ENCODE data around the gene ERO1B.

ERO1B gene

GRCh38 chr1:236172041-236172579 lies 109.6 kb downstream of the ERO1B start:
- Histone ChIP-seq H3K4me2 (ENCODE audit: low read length) (no peak overlapping the region), H3K36me3 (ENCODE audit: insufficient read depth, low read length) (peaks cover 16% of the 10 kb centered on the region; the same call in 1 of the 2 replicates), H3F3A (ENCODE audit: insufficient read depth, low read length) (no peaks in the 10 kb centered on the region; the same call in 1 of the 2 replicates), H3K27me3 (ENCODE audit: insufficient read depth, low read length) (no peaks in the 10 kb centered on the region), H3K27ac (ENCODE audit: low read depth, low read length, poor library complexity, severe bottlenecking) (no peak overlapping the region), H3K4me1 (ENCODE audit: insufficient read depth, low read length, severe bottlenecking) (peaks cover 36% of the 10 kb centered on the region), H4K20me1 (ENCODE audit: insufficient read depth, low read length) (no peaks in the 10 kb centered on the region), H3K4me3 (ENCODE audit: low read depth, low read length, poor library complexity, severe bottlenecking) (no peak overlapping the region), H3K79me2 (ENCODE audit: insufficient read depth, low read length) (no peaks in the 10 kb centered on the region), H3K9me2 (ENCODE audit: low read depth, low read length) (no peaks in the 10 kb centered on the region), H2AFZ (ENCODE audit: low read length) (no peak overlapping the region), H3K9ac (ENCODE audit: low read length) (no peak overlapping the region), H3K9me3 (ENCODE audit: low read length) (no peaks in the 10 kb centered on the region)
- TF ChIP-seq EZH2 (IDR thresholded peaks at IDR 0.05; ENCODE audit: borderline replicate concordance, low read length) (no peak), CTCF (IDR thresholded peaks at IDR 0.05; ENCODE audit: low read length) (no peak)

DNA sequence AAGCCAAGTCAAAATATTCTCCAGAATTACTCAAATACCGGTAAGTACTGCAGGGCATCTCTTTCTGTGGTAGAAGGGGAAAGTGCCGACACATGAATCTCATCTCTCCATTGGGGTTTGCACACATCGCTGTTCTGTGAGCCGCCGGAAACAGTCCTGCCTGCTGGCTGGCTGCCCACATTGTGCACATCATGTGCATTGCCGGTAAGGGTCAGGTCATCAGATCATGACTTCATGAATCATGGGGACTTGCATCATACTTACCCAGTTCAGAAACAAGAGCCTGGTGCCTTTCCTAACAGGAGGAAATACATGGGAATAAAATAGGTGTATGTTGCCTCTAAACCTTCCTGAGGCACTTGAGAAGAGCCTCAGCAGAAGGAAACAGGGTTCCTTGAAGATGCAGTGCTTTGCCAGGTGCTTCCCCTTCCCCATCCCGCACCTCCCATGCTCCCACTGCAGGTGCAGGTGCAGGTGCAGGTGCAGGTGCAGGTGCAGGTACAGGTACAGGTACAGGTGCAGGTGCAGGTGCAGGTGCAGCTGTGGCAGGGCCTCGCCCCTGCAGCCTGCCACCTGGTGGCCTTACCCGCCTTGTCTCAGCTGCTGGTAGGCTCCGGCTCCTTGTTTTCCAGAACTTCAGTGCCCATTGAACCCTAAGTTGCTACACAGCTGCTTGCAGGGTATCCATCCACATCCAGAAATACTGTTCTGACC lies 112.9 kb downstream of the ERO1B start:
- peak overlapping the region; percentile 40 for H3K27ac ChIP-seq (ENCODE audit: low read depth, low read length, poor library complexity, severe bottlenecking)
- H3K9ac ChIP-seq (ENCODE audit: low read length): no peak overlapping the region
- H2AFZ ChIP-seq (ENCODE audit: low read length): no peak overlapping the region
- H3K9me3 ChIP-seq (ENCODE audit: low read length): peaks cover 2% of the 10 kb centered on the region; the same call in 1 of the 2 replicates
- H3K4me1 ChIP-seq (ENCODE audit: insufficient read depth, low read length, severe bottlenecking): peaks cover 12% of the 10 kb centered on the region
- no peak overlapping the region for H3K4me3 ChIP-seq (ENCODE audit: low read depth, low read length, poor library complexity, severe bottlenecking)
- H4K20me1 ChIP-seq (ENCODE audit: insufficient read depth, low read length): no peaks in the 10 kb centered on the region
- no peaks in the 10 kb centered on the region for H3K79me2 ChIP-seq (ENCODE audit: insufficient read depth, low read length)
- no peak overlapping the region for H3K4me2 ChIP-seq (ENCODE audit: low read length)
- peak; percentile 38; the same call in 1 of the 2 replicates for TF ChIP-seq CTCF (IDR thresholded peaks at IDR 0.05; ENCODE audit: low read length)
- TF ChIP-seq EZH2 (IDR thresholded peaks at IDR 0.05; ENCODE audit: borderline replicate concordance, low read length): no peak
- H3K36me3 ChIP-seq (ENCODE audit: insufficient read depth, low read length): peaks cover 22% of the 10 kb centered on the region
- H3K27me3 ChIP-seq (ENCODE audit: insufficient read depth, low read length): no peaks in the 10 kb centered on the region
- no peaks in the 10 kb centered on the region; the same call in 1 of the 2 replicates for H3F3A ChIP-seq (ENCODE audit: insufficient read depth, low read length)
- no peaks in the 10 kb centered on the region for H3K9me2 ChIP-seq (ENCODE audit: low read depth, low read length)

- Histone ChIP-seq H3K4me3 (ENCODE audit: low read depth, low read length, poor library complexity, severe bottlenecking) (no peak overlapping the region), H3K9me2 (ENCODE audit: low read depth, low read length) (no peaks in the 10 kb centered on the region), H3F3A (ENCODE audit: insufficient read depth, low read length) (no peaks in the 10 kb centered on the region), H3K4me2 (ENCODE audit: low read length) (no peak overlapping the region), H3K4me1 (ENCODE audit: insufficient read depth, low read length, severe bottlenecking) (peaks cover 12% of the 10 kb centered on the region), H4K20me1 (ENCODE audit: insufficient read depth, low read length) (no peaks in the 10 kb centered on the region), H3K9ac (ENCODE audit: low read length) (no peak overlapping the region), H3K27me3 (ENCODE audit: insufficient read depth, low read length) (no peaks in the 10 kb centered on the region), H2AFZ (ENCODE audit: low read length) (no peak overlapping the region), H3K36me3 (ENCODE audit: insufficient read depth, low read length) (peaks cover 27% of the 10 kb centered on the region), H3K27ac (ENCODE audit: low read depth, low read length, poor library complexity, severe bottlenecking) (no peak overlapping the region), H3K9me3 (ENCODE audit: low read length) (peaks cover 6% of the 10 kb centered on the region; the same call in 1 of the 2 replicates), H3K79me2 (ENCODE audit: insufficient read depth, low read length) (no peaks in the 10 kb centered on the region)
- TF ChIP-seq CTCF (IDR thresholded peaks at IDR 0.05; ENCODE audit: low read length) (no peak), EZH2 (IDR thresholded peaks at IDR 0.05; ENCODE audit: borderline replicate concordance, low read length) (no peak)
These were observed 114.2 kb downstream of the ERO1B start for GRCh38 chr1:236167578-236167977.

Measured in OCI-LY1 (cell line).